GM23248 (cell line): ENCODE data around the gene DSE. TPM values are rescaled to one million over a fixed set of nuclear protein-coding genes. Genes with fewer than 3 reads are reported as not detected.
"Not testable (repeated sequence)": the region's sequence is repeated elsewhere in the genome, so short reads cannot be mapped to it uniquely, and the experiment has no call there.

Source experiments
- DNase-seq: peaks from one replicate; pipeline ENCODE4 v3.0.0-alpha.2; 2015
- H2AFZ ChIP-seq: fragments of 200-600 bp; sonication (generic); 2 replicates; pipeline ENCODE4 v1.6.1; 2016; ENCODE audit warnings: antibody characterized with exemption
- H3F3A ChIP-seq: fragments of 200-600 bp; sonication (generic); 2 replicates; pipeline ENCODE4 v1.6.1; 2016; ENCODE audit warnings: mild to moderate bottlenecking, antibody characterized with exemption, mixed run types; ENCODE audit not compliant: insufficient read depth
- H3K27ac ChIP-seq: fragments of 200-600 bp; sonication (generic); 2 replicates; pipeline ENCODE4 v1.5.1; 2016; ENCODE audit warnings: mild to moderate bottlenecking
- H3K27me3 ChIP-seq: fragments of 200-600 bp; sonication (generic); replicated peaks from 2 replicates; pipeline ENCODE4 v1.6.1; 2016; ENCODE audit warnings: mild to moderate bottlenecking; ENCODE audit not compliant: insufficient read depth
- H3K36me3 ChIP-seq: fragments of 200-600 bp; sonication (generic); 2 replicates; pipeline ENCODE4 v1.6.1; 2016; ENCODE audit warnings: low read depth, mild to moderate bottlenecking
- H3K4me1 ChIP-seq: fragments of 200-600 bp; sonication (generic); 2 replicates; pipeline ENCODE4 v1.6.1; 2016; ENCODE audit warnings: mild to moderate bottlenecking; ENCODE audit not compliant: insufficient read depth
- H3K4me2 ChIP-seq: fragments of 200-600 bp; sonication (generic); one replicate; pipeline ENCODE4 v1.6.1; 2016; ENCODE audit warnings: mild to moderate bottlenecking; ENCODE audit not compliant: unreplicated experiment
- H3K4me3 ChIP-seq: fragments of 200-600 bp; sonication (generic); 2 replicates; pipeline ENCODE4 v1.5.1; 2016; ENCODE audit warnings: mild to moderate bottlenecking
- H3K79me2 ChIP-seq: fragments of 200-600 bp; sonication (generic); 2 replicates; pipeline ENCODE4 v1.6.1; 2016; ENCODE audit warnings: mild to moderate bottlenecking; ENCODE audit not compliant: insufficient read depth
- H3K9ac ChIP-seq: fragments of 200-600 bp; sonication (generic); 2 replicates; pipeline ENCODE4 v1.6.1; 2016; ENCODE audit warnings: mild to moderate bottlenecking
- H3K9me2 ChIP-seq: fragments of 200-600 bp; sonication (generic); 2 replicates; pipeline ENCODE4 v1.6.1; 2016; ENCODE audit warnings: mixed run types, mild to moderate bottlenecking, moderate library complexity; ENCODE audit not compliant: insufficient read depth
- H3K9me3 ChIP-seq: fragments of 200-600 bp; sonication (generic); one replicate; pipeline ENCODE4 v1.6.1; 2017; ENCODE audit warnings: low read depth
- H4K20me1 ChIP-seq: fragments of 200-600 bp; sonication (generic); 2 replicates; pipeline ENCODE4 v1.6.0; 2016; ENCODE audit not compliant: insufficient read depth
- EZH2 ChIP-seq: fragments of 200-600 bp; sonication (generic); IDR thresholded peaks from 2 replicates; pipeline ENCODE4 v1.6.1; 2018; ENCODE audit warnings: antibody characterized with exemption, mild to moderate bottlenecking; ENCODE audit not compliant: insufficient read depth, poor library complexity, severe bottlenecking
- EZH2phosphoT487 ChIP-seq: fragments of 200-600 bp; sonication (generic); IDR thresholded peaks from 2 replicates; pipeline ENCODE4 v1.6.1; 2018; ENCODE audit warnings: antibody characterized with exemption, moderate library complexity, mild to moderate bottlenecking, low read depth; ENCODE audit not compliant: insufficient read depth
- WGBS, 2 experiments: methylation state at CpG; one replicate each; pipeline ENCODE4 v1.1.6; 2015 to 2017; ENCODE audit warnings: low lambda C conversion rate in 2 of 2, low coverage in 1 of 2; ENCODE audit errors: missing lambda C conversion rate in 2 of 2; 5-methylcytosine and 5-hydroxymethylcytosine counted together
- in situ Hi-C: fragments of 300-500 bp; cut with MboI; formaldehyde crosslinking; loops from 2 replicates; pipeline ENCODE4 v1.15.0; 2020
- polyA plus RNA-seq: library from polyadenylated mRNA; unstranded; fragments of >200 nt; fragmentation: Nextera tagmentation; extraction: Ambion mirVana; gene quantifications from 2 replicates; pipeline ENCODE4 v1.2.1, GENCODE V29; 2016
- total RNA-seq: library from RNA; depleted of rRNA; stranded (reverse); fragments of >200 nt; shearing (Covaris generic); gene quantifications from 2 replicates; pipeline ENCODE4 v1.2.3, GENCODE V29; 2014; rRNA removed

DSE gene
- total RNA-seq (76.9 and 83.9 TPM in 2 replicates), polyA plus RNA-seq (42.7 and 44.6 TPM in 2 replicates)

- Histone ChIP-seq H3K79me2 (peaks cover 56% of the 10 kb centered on the region), H4K20me1 (no peaks in the 10 kb centered on the region), H3K27ac (peak within 1 kb of the TSS; percentile 87), H3F3A (peaks cover 5% of the 10 kb centered on the region), H3K27me3 (no peaks in the 10 kb centered on the region), H3K9me2 (no peaks in the 10 kb centered on the region), H3K4me1 (peaks cover 14% of the 10 kb centered on the region), H3K36me3 (0 out of 2 replicates have a peak, but pooled peaks cover 3% of the 10 kb centered on the region), H3K4me2 (peak within 1 kb of the TSS; percentile 99), H2AFZ (peak within 1 kb of the TSS; percentile 89), H3K4me3 (peak within 1 kb of the TSS; percentile 82), H3K9me3 (no peaks in the 10 kb centered on the region), H3K9ac (peak within 1 kb of the TSS; percentile 90)
- in situ Hi-C loops, result no loop called here
- 0 to 2% methylated on average over 12 to 43 of the region's 43 CpGs for WGBS, 2 experiments
- TF ChIP-seq EZH2phosphoT487, result no peak
- TF ChIP-seq EZH2, result no peak
- peak; percentile 90 for DNase-seq
Measured at GRCh38 chr6:116370760-116371119, at the start of gene DSE. DSE (plus strand) TSS chr6:116370947; CDS start chr6:116399251, 28,304 bp downstream.

- in situ Hi-C loops, H3K36me3 ChIP-seq, H3F3A ChIP-seq, H2AFZ ChIP-seq, H3K4me3 ChIP-seq, H3K27ac ChIP-seq, H3K4me1 ChIP-seq, H3K79me2 ChIP-seq, H3K27me3 ChIP-seq, H4K20me1 ChIP-seq, DNase-seq, H3K9me3 ChIP-seq, H3K4me2 ChIP-seq, H3K9me2 ChIP-seq, H3K9ac ChIP-seq: not testable (repeated sequence)
- 80 to 85% methylated on average over 13 of the region's 13 CpGs for WGBS, 2 experiments
Measured at GRCh38 chr6:116321933-116322332, 48.8 kb upstream of the DSE start.

GRCh38 chr6:116323863-116324262 is 46.9 kb upstream of the DSE start:
- no peak for DNase-seq
- in situ Hi-C loops, result no loop called here
- Histone ChIP-seq H3K9me2 (no peaks in the 10 kb centered on the region), H3K9ac (no peak overlapping the region), H3K4me2 (no peak overlapping the region), H3F3A (peaks cover 11% of the 10 kb centered on the region; the same call in 1 of the 2 replicates), H4K20me1 (no peaks in the 10 kb centered on the region), H3K4me3 (no peak overlapping the region), H3K79me2 (no peaks in the 10 kb centered on the region), H3K36me3 (no peaks in the 10 kb centered on the region), H2AFZ (no peak overlapping the region), H3K27ac (no peak overlapping the region), H3K27me3 (no peaks in the 10 kb centered on the region), H3K9me3 (no peaks in the 10 kb centered on the region), H3K4me1 (peaks cover 20% of the 10 kb centered on the region)
- TF ChIP-seq EZH2 (no peak), EZH2phosphoT487 (no peak)
- WGBS, 2 experiments, result 83 to 95% methylated on average over 1 of the region's 1 CpG

- H3K9me3 ChIP-seq, H3K79me2 ChIP-seq, H3K4me2 ChIP-seq, H3K27me3 ChIP-seq, H4K20me1 ChIP-seq, H2AFZ ChIP-seq, H3K27ac ChIP-seq, H3K9me2 ChIP-seq, H3K4me3 ChIP-seq, in situ Hi-C loops, DNase-seq, H3K36me3 ChIP-seq, H3K9ac ChIP-seq: not testable (repeated sequence)
- Histone ChIP-seq H3F3A (peaks cover 15% of the 10 kb centered on the region; the same call in 1 of the 2 replicates), H3K4me1 (peaks cover 33% of the 10 kb centered on the region)
- 94 to 98% methylated on average over 11 of the region's 11 CpGs for WGBS, 2 experiments
Measured at GRCh38 chr6:116325634-116326132, 45.1 kb upstream of the DSE start.

- H3K9me2 ChIP-seq, result no peaks in the 10 kb centered on the region
- in situ Hi-C loops, result no loop called here
- H3K4me1 ChIP-seq, result peaks cover 37% of the 10 kb centered on the region
- no peak for TF ChIP-seq EZH2phosphoT487
- no peak for TF ChIP-seq EZH2
- no peaks in the 10 kb centered on the region for H3K9me3 ChIP-seq
- no peak for DNase-seq
- no peaks in the 10 kb centered on the region for H3K27me3 ChIP-seq
- WGBS, 2 experiments, result 80 to 84% methylated on average over 7 of the region's 7 CpGs
- H3K36me3 ChIP-seq, result no peaks in the 10 kb centered on the region
- H3K27ac ChIP-seq, result no peak overlapping the region
- H4K20me1 ChIP-seq, result no peaks in the 10 kb centered on the region
- H3K4me3 ChIP-seq, result no peak overlapping the region
- no peaks in the 10 kb centered on the region for H3K79me2 ChIP-seq
- H2AFZ ChIP-seq, result no peak overlapping the region
- no peak overlapping the region for H3K9ac ChIP-seq
- H3K4me2 ChIP-seq, result no peak overlapping the region
- H3F3A ChIP-seq, result peaks cover 15% of the 10 kb centered on the region; the same call in 1 of the 2 replicates
Measured at GRCh38 chr6:116326181-116326671, 44.5 kb upstream of the DSE start.
